HG03066 (cell line): Measurements from ENCODE around the gene FLYWCH1.

ENCODE experiments used
- ATAC-seq: cut with Tn5 transposase; IDR thresholded peaks from one replicate; pipeline ENCODE4 v1.9.1; 2021; ENCODE audit warnings: low read depth; ENCODE audit not compliant: unreplicated experiment

FLYWCH1 gene

DNA sequence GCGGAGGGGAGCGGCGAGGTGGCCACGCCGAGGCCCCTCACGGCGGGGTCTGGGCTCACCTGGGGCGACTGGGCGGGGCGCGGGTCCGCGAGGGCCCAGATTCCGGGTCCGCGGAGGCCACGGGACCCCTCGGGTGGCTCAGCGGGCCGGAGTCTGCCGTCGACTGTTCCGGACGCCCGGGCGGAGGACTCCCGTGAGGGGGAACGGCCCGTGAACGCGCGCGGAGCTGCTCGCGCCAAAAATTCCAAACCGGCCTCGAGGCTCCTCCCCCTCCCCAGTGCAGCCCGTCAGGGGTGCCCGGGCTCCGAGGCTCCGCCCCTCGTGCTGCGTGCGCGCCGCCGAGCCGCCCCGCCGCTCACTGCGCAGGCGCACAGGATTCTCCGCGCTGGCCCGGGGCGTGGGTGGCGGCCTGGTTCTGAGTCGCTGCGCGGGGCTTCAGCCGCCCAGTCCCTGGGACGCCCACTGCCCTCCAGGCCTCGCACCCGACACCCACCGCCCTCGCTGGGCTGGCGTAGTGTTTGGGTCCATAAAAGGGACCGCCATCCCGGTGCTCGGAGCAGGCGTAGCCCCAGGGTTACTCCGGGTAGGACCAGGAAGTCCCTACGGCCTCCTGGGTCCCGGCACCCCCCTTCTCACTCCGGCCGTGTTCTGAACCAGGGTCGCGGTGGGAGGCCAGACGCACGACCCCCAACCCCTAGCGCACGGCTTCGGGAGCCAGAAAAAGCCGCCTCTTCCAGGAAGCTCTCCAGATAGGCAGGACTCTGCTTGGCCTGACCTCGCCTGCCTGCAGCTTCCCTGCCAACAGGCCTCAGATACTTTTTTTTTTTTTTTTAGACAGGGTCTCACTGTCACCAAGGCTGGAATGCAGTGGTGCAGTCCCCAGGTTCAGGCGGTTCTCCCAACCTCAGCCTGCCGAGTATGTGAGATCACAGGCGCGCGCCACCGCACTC lies 68.8 kb downstream of the FLYWCH1 start, which contains the start of gene PKMYT1:
Gene PKMYT1 (minus strand): TSS at position 220 of the 950 bp plus-strand sequence. CDS start 789 bp downstream, outside the sequence.
- ATAC-seq, result peak; percentile 72

DNA sequence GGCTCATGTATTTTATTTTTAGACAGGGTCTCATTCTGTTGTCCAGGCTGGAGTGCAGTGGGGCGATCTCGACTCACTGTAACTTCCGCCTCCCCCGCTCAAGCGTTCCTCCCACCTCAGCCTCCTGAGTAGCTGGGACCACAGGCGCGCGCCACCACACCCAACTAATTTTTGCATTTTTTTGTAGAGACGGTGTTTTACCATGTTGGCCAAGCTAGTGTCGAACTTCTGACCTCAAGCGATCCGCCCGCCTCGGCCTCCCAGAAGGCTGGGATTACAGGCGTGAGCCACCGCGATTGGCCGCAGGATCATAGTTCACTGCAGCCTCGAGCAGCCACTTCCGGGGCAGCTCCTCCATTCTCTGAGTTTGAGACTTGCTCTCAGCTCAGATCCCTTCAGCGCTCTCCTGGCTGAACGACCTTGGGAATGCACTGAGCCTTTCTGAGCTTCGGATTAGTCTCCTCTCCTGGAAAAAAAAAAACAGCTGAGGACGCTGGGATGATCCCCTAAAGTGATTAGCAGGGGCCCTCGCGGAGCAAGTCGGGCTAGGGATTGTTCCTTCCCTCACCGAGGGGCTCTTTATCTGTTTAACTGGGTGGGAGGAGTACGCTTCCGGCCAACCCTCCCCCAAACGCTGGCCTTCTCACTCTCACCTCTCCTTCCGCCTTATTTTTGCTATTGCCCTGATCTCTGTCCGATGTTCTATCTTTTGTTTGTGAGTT lies 69.6 kb downstream of the FLYWCH1 start:
- no peak for ATAC-seq

DNA sequence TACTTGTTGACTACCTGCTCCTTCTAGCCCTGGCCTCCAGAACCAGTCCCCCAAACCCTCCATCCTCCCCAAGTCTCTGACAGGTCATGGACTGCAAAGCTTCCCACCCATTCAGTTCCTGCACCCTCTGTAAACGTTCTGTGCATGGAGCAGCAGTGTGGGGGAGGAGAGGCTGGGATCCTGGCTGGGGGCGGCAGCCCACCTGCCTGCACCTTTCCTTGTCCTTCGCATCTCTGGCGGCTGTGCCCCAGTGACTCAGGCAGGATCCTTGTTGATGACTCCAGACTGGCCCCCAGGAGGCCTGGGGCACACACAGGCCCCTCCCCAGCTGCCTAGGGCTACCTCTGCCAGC lies 70.1 kb downstream of the FLYWCH1 start:
- no peak for ATAC-seq

DNA sequence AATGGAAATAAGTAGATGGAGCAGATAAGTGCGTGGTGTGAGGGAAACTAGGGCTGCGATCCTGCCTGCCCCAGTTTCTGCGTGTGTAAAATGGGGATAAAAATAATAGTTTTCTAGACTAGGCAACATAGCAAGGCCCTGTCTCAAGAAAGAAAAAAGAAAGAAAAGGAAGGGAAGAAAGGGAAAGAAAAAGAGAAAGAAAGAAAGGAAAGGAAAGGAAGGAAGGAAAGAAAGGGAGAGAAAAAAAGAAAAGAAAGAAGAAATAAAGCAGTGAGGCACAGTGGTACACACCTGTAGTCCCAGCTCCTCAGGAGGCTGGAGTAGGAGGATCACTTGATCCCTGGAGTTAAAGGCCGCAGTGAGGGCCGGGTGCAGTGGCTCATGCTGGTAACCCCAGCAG lies 70.7 kb downstream of the FLYWCH1 start:
- no peak for ATAC-seq

DNA sequence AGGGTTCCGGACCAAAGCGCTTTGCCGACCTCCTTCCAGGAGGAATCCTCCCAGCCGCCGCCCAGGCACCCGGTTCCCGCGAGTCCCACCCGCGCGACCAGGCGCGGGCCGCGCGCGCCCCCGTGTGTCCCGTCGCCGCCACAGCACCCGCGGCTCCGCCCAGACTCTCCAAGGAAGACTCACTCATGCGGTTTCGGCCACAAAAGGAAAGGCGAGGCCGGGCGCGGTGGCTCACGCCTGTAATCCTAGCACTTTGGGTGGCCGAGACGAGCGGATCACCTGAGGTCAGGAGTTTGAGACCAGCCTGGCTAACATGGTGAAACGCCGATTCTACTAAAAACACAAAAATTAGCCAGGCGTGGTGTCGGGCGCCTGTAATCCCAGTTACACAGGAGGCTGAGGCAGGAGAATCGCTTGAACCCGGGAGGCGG lies 72.0 kb downstream of the FLYWCH1 start:
- ATAC-seq, result no peak

DNA sequence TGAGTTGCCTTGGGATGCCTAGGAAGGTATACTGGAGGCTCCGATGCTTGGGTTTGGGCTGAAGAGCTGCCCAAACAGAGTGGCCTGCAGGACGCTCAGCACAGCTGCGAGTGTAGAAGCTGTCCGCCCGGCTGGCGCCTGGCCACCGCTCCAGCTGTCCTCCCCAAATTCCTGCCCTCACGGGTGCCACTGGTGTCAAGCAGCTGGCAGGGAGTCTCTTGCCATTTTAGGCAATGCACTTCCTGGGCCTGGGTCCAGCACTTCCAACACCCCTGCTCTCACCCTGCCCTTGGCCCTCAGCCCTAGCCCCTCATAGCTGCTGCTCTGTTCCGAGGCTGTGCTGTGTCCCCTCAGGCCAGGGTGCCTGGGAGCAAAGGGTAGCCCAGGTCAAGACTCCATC lies 73.7 kb downstream of the FLYWCH1 start:
- ATAC-seq, result no peak

DNA sequence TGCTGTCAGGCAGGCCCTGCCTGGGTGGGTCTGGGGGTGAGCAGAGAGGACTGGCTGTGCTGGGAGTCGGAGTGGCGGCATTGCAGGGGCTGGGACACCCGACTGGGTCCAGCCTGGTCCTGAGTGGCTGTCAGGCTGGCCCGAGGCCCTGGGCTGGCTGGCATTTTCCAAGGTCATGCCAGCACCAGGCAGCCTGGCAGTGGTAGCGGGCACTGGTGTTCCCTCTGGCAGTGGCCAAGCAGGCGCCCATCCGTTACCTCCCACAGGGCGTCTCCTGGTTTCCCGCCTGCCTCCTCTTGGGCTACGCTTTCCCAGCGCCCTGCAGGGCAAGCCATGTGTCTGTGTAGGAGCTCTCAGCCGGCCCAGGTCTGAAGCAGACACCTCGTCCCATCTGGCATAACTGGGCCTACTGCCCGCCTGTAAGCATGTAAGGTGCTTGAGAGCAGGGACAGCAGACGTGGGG lies 74.2 kb downstream of the FLYWCH1 start:
- ATAC-seq, result no peak

DNA sequence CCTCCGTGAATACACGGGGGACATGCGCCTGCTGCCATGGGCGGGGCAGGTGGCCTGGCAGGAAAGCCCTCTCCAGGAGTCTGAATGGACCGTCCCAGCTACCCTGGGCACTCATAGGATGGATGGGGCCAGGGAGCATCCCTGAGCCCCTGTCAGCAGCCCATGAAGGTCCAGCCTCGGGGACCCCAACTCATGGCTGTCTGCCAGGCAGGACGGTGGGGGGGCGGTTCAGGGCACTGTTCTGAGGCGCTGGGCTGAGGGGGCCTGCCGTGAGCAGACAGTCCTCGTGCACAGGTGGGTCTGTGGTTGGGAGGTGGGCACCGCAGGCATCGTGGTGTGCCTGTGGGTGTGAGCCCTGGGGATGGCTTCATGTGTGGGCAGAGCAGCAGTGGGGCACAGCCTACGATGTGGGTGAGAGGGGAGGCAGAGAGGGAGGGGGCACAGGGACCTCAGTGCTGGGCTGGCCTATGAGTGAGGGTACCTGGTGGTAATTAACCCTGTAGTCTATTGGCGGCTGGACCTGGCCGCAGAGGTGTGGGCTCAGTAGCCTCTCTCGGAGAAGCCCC lies 75.0 kb downstream of the FLYWCH1 start:
- no peak for ATAC-seq

DNA sequence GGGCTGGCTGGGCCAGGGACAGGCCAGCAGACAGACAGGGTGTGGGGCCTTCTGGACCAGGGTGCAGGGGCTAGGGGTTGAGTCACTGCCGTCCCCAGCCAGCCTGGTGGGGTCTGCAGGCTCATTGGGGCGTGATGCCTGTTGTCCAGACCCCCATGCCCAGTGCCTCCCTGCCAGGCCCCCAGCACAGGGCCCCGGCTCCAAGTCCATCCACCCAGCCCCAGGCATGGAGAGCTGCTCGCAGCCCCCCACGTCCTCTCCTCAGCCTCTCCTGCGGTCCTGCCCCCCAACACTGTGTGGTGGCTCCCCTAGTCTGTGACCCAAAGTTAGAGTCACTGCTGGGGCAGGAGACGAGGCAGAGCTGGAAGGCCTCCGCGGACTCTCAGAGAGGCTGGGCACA lies 75.6 kb downstream of the FLYWCH1 start:
- ATAC-seq, result no peak

DNA sequence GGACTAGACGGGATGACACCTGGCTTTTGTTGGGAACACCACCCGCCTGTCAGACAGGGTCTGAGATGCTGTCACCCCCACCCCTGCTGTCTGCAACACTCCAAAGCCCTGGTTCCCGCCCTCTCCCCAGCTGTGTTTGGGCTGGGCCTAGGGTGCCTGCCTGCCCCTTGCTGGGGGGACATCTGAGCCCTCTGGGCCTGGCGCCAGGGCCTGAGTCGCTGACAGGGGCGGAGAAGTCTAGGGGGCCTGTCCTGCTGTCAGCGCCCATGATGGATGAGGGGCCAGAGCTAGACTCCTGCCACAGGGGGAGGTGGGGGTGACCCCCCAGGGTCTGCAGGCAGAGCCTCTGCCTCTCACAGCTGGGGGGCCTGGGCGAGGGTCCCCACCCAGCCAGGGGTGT lies 76.1 kb downstream of the FLYWCH1 start:
- ATAC-seq, result no peak

DNA sequence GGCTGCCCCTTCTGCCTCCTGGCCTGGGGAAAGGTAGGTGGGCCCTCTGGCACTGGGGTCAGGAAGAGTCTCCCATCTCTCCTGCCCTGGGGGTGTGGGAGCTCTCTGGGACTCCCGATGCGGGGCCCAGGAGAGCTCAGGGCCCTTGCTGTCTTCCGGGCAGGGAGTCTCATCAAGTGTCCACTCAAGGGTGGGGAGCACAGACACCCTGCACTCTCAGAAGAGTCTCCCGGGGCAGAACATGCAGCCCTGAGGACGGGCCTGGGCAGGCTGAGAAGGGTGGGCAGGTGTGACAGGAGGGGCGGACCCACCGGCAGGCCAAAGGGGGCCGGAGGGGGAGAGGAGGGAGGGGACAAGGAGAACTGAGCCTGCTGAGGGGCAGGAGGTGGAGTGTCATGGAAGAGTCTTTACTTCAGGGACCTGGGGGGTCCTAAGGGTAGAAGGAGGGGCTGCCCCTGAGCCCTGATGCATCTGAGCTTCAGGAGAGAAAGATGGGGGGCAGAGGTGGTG lies 76.9 kb downstream of the FLYWCH1 start:
- ATAC-seq, result no peak

DNA sequence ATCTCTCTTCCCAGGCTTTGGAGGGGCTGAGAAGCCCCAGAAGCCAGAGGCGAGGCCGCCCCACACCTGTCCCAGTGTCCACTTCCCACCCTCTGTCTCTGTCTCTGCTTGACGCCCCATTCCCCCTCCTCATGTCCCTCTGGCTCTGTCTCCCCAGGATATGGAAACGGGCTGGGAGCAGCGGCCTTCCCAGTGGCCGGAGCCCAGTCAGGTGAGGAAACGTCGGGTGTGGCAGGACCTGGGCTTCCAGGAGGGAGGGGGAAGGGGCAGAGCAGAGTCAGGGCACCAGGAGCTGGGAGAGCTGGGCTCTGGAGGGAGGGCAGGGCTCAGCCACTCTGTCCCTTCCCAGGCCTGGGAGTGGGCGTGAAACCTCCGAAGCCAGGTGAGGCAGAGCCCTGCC lies 79.2 kb downstream of the FLYWCH1 start:
- no peak for ATAC-seq

DNA sequence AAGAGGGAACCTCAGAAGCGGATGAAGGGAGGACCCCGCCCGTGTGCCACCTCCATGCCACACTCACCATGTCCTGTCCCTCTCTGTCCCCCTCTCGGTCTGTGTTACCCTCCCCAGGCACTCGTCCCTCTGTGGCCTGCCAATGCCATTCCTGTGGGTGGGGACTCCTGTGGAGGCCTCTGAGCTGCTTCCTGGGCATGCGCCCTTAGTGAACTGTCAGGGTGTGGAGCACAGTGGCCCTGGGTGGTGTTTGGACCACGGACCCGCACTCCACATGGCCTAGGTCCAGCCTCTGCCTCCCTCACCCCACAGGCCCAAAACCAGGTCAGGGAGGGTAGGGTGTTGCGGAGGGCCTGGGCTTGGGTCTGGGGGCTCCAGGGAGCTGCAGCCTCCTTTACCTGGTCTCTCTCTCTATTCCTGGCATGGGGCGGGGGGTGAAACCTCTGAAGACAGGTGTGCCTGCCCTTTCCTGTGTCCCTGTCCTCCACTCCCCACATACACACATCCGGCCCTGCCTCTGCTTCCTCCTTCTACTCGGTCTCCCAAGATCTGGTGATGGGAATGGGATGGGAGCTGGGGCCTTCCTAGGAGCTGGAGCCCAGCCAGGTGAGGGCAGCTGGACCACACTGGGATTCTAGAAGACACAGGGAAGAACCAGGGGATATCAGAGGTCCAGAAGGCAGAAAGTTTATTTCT lies 80.0 kb downstream of the FLYWCH1 start:
- ATAC-seq, result no peak

DNA sequence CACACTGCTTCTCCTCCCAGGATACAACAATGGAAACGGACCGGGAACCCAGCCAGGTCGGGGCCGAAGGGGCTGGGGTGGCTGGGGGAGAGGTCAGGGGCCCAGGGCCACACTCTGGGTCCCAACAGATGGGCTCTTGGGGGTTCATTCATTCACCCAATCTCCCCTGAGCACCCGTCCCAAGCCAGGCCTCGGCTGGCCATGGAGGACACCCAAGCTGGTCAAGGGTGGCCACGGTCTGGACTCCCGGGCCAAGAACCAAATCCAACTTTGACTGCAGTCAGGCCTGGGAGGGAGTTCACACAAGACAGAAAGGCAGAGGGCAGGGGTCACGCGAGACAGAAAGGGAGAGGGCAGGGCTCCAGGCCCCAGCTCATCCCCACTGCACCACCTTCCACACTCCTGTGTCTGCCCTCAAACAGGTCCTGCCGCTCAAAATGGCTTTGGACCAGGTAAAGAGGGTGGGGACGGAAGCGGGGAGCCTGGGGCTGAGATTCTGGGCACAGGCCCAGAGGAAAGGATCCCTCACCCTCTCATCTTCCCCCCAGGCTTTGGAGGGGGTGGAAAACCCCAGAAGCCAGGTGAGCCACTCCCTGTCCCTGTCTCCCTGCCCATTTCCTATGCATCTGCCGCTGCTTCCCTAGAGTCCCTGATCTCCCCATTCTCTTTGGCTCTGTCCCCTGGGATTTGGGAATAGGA lies 80.8 kb downstream of the FLYWCH1 start:
- no peak for ATAC-seq

DNA sequence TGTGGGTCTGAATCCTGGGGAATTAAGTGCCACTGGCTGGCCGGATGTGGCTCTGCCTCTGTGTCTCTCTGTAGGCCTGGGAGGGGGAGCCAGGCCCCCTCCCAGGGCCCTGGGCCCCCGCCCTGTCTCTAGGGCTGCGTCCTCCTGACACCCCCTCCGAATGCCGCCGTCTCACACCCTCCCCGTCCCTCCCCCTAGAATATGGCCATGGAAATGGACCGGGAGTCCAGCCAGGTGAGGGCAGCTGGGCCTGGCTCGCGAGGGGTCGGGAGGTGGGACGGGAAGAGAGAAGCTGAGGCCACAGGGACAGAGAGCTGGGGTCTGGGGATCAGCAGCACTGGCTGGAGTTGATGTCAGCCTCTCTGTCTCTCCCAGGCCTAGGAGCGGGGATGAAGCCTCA lies 84.6 kb downstream of the FLYWCH1 start:
- no peak for ATAC-seq

DNA sequence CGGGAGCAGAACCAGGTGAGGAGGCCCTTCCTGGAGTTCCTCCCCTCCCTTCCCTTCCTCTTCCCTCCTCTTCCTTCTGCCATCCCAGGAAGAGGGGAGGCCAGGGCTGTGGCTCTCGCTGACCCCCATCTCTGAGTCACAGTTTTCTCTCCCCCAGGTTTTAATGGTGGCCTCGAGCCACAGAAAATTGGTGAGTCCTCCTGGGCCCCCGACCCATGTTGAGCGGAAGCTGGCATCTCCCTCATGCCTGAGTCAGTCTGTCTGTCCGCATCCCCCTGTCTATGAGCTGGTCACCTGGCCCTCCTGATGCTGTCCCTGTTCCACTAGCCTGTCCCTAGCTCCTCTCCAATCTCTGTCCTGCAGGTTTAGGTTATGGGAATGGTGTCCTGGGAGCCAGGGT lies 88.2 kb downstream of the FLYWCH1 start:
- ATAC-seq, result no peak

DNA sequence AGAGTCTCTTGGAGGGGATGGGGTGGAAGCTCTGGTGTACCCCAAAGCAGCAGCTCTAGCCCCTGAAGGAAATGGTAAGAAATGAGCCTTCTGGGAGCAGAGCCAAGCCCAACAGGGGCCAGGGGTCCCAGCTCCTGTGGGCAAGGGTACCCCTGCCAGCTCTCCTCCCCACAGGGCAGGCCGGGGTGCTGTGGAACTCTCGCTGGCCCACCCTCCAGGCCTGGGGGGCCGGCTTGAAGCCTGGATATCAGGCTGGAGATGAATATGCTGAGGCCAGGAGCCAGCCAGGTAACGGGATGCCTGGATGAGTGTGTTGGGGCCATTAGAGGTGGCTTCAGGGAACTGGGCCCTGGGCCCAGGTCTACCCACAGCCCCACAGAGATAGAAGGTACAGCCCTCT lies 88.8 kb downstream of the FLYWCH1 start:
- no peak for ATAC-seq
